Endothelial cell (in vitro differentiated cells): ENCODE measurements around the gene RRBP1. TPM values are rescaled to one million over a fixed set of nuclear protein-coding genes. Genes with fewer than 3 reads are reported as not detected.

Experiments
- DNase-seq: peaks from one replicate; pipeline ENCODE4 v3.0.0; 2021; ENCODE audit warnings: low spot score
- H3K27ac Mint-ChIP-seq: one replicate; pipeline ENCODE4 v1.8.0; 2021; ENCODE audit warnings: mixed read lengths, inconsistent platforms; ENCODE audit not compliant: unreplicated experiment
- H3K27me3 Mint-ChIP-seq: one replicate; pipeline ENCODE4 v1.8.0; 2021; ENCODE audit warnings: mild to moderate bottlenecking, moderate library complexity, mixed read lengths, inconsistent platforms; ENCODE audit not compliant: unreplicated experiment
- H3K36me3 Mint-ChIP-seq: one replicate; pipeline ENCODE4 v1.8.0; 2021; ENCODE audit warnings: mild to moderate bottlenecking, low read depth, mixed read lengths, inconsistent platforms; ENCODE audit not compliant: unreplicated experiment
- H3K4me1 Mint-ChIP-seq: one replicate; pipeline ENCODE4 v1.8.0; 2021; ENCODE audit warnings: mild to moderate bottlenecking, mixed read lengths, inconsistent platforms; ENCODE audit not compliant: unreplicated experiment
- H3K4me3 Mint-ChIP-seq: one replicate; pipeline ENCODE4 v1.8.0; 2021; ENCODE audit warnings: mild to moderate bottlenecking, mixed read lengths, inconsistent platforms; ENCODE audit not compliant: unreplicated experiment
- H3K9me3 Mint-ChIP-seq: one replicate; pipeline ENCODE4 v1.8.0; 2021; ENCODE audit warnings: mixed read lengths, inconsistent platforms; ENCODE audit not compliant: unreplicated experiment
- CTCF ChIP-seq: fragments of 200-600 bp; sonication (generic); IDR thresholded peaks from one replicate; pipeline ENCODE4 v1.5.0; 2021; ENCODE audit warnings: antibody characterized with exemption; ENCODE audit not compliant: unreplicated experiment
- total RNA-seq: library from RNA; stranded (reverse); fragmentation: NEBNext Ultra II Directional; extraction: Animal tissue kit (Norgen Biotek cat#: 25700); gene quantifications from one replicate; pipeline ENCODE4 v1.2.1, GENCODE V29; 2021; ENCODE audit not compliant: unreplicated experiment

Gene RRBP1
- total RNA-seq, 1 donor from 2014 or later, result 179 TPM

GRCh38 chr20:17618673-17619013, 63.4 kb downstream of the RRBP1 start:
- no peak for TF ChIP-seq CTCF
- DNase-seq, result no peak
- peak overlapping the region; percentile 42 for H3K27ac Mint-ChIP-seq
- no peak overlapping the region for H3K4me3 Mint-ChIP-seq
- H3K4me1 Mint-ChIP-seq, result no peaks in the 10 kb centered on the region
- H3K9me3 Mint-ChIP-seq, result no peaks in the 10 kb centered on the region
- peaks cover 13% of the 10 kb centered on the region for H3K36me3 Mint-ChIP-seq
- H3K27me3 Mint-ChIP-seq, result peaks cover 5% of the 10 kb centered on the region

GRCh38 chr20:17617868-17618672, 64.0 kb downstream of the RRBP1 start:
- DNase-seq, result no peak
- no peaks in the 10 kb centered on the region for H3K9me3 Mint-ChIP-seq
- H3K27ac Mint-ChIP-seq, result peak overlapping the region; percentile 42
- peaks cover 6% of the 10 kb centered on the region for H3K27me3 Mint-ChIP-seq
- peaks cover 13% of the 10 kb centered on the region for H3K36me3 Mint-ChIP-seq
- no peaks in the 10 kb centered on the region for H3K4me1 Mint-ChIP-seq
- TF ChIP-seq CTCF, result no peak
- no peak overlapping the region for H3K4me3 Mint-ChIP-seq

GRCh38 chr20:17617212-17617867, 64.7 kb downstream of the RRBP1 start:
- Mint-ChIP-seq H3K4me1 (peaks cover 3% of the 10 kb centered on the region), H3K9me3 (no peaks in the 10 kb centered on the region), H3K4me3 (no peak overlapping the region), H3K27ac (no peak overlapping the region), H3K36me3 (peaks cover 13% of the 10 kb centered on the region), H3K27me3 (peaks cover 12% of the 10 kb centered on the region)
- TF ChIP-seq CTCF, result peak; percentile 47
- peak; percentile 67 for DNase-seq

- no peak overlapping the region for H3K4me3 Mint-ChIP-seq
Measured at GRCh38 chr20:17616480-17617211, 65.4 kb downstream of the RRBP1 start.

More at GRCh38 chr20:17616480-17617211, 65.4 kb downstream of the RRBP1 start:
- peaks cover 13% of the 10 kb centered on the region for H3K36me3 Mint-ChIP-seq
- H3K9me3 Mint-ChIP-seq, result no peaks in the 10 kb centered on the region
- no peak for DNase-seq
- TF ChIP-seq CTCF, result no peak
- H3K27ac Mint-ChIP-seq, result peak overlapping the region; percentile 52
- peaks cover 3% of the 10 kb centered on the region for H3K4me1 Mint-ChIP-seq
- peaks cover 14% of the 10 kb centered on the region for H3K27me3 Mint-ChIP-seq
